Measurements from ENCODE around the gene COX7B2.

GRCh38 chr4:46900082-46900481 is 9.0 kb downstream of the COX7B2 start:
- TF ChIP-seq POLR2A (IDR thresholded peaks at IDR 0.05; ENCODE audit: low read depth, low read length) (no peak), POLR2AphosphoS5 (IDR thresholded peaks at IDR 0.05; ENCODE audit: low read depth, low read length) (no peak), TAF1 (IDR thresholded peaks at IDR 0.05; ENCODE audit: borderline replicate concordance, low read depth, low read length) (no peak)
